Measurements from ENCODE around the gene CCRL2. TPM values are rescaled to one million over a fixed set of nuclear protein-coding genes. Genes with fewer than 3 reads are reported as not detected.

CCRL2 gene
- total RNA-seq, 4 donors from 2014 or later = 4.1 to 27.2 (median 17.0) TPM

DNA sequence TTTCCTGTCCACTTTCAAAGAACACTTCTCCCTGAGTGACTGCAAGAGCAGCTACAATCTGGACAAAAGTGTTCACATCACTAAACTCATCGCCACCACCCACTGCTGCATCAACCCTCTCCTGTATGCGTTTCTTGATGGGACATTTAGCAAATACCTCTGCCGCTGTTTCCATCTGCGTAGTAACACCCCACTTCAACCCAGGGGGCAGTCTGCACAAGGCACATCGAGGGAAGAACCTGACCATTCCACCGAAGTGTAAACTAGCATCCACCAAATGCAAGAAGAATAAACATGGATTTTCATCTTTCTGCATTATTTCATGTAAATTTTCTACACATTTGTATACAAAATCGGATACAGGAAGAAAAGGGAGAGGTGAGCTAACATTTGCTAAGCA lies 1.8 kb downstream of the CCRL2 start:
- TF ChIP-seq, protein P1, sequence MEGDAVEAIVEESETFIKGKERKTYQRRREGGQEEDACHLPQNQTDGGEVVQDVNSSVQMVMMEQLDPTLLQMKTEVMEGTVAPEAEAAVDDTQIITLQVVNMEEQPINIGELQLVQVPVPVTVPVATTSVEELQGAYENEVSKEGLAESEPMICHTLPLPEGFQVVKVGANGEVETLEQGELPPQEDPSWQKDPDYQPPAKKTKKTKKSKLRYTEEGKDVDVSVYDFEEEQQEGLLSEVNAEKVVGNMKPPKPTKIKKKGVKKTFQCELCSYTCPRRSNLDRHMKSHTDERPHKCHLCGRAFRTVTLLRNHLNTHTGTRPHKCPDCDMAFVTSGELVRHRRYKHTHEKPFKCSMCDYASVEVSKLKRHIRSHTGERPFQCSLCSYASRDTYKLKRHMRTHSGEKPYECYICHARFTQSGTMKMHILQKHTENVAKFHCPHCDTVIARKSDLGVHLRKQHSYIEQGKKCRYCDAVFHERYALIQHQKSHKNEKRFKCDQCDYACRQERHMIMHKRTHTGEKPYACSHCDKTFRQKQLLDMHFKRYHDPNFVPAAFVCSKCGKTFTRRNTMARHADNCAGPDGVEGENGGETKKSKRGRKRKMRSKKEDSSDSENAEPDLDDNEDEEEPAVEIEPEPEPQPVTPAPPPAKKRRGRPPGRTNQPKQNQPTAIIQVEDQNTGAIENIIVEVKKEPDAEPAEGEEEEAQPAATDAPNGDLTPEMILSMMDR (IDR thresholded peaks at IDR 0.05; ENCODE audit: low read depth) = no peak

DNA sequence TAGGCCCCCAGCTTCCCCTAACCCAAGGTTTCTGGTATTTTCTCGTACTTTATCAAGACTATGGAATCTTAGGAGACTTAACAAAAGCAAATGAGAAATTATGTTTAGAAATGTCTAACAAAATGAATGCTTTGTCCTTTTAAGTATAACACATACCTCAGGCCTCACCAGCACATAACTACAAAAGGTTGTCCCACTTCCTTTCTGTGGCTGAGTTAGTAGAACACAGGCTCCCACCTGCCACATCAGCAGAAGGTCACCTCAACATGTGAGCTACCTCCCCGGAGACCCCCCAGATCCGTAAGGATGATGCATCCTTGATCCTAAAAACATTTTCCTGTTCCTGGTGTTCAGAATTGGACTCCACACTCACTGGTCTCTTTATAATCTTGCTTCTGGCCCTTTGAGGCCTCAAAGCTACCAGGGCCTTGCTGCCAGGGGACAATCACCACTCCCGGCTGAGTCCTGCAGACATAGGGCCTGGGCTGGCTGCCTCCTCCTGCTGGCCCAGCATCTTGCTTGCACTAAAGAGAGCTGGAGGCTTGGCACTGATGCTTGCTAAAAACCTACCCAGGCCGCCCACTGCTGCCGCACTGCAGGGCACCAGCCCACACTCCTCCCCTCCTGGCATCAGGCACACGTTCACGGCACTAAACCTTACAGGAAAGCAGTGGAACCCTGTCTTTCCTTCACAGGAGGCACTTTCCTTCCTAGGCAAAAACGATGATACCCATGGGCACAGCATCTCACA lies 2.9 kb downstream of the CCRL2 start:
- TF ChIP-seq, protein P1 (IDR thresholded peaks at IDR 0.05; ENCODE audit: low read depth) = no peak

DNA sequence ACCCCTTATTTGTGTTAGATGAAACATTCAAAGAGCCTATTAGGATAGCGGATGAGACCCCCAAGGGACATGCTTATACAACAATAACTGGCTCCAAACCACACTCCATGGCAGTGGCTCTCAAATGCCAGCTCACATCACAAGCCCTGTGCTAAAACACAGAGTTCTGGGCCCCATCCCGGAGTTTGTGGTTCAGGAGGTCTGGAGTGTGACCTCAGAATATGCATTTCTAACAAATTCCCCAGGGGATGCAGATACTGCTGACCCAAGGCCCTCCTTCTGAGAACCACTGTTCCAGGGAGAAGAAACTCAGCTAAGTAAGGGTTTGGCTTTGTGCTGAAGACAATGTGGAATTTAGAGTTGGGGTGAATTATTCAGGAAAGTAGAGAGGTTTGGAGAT lies 3.6 kb downstream of the CCRL2 start:
- TF ChIP-seq, protein P1 (IDR thresholded peaks at IDR 0.05; ENCODE audit: low read depth) = no peak

DNA sequence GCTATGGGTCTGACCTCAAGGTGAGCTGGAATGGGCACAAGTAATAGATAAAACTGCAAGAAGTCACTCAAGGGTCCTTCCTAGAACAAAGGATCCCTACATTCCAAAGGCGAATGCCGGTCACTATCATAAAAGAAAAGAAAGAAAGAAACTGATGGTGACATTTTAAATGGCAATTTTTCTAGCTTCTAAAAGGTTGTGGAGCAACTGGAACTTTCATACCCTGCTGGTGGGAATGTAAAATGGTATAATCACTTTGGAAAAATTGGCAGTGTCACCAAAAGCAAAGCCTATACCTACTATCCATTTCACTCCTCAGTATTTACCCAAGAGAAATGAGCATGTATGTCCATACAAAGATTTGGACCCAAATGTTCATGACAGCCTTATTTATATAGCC lies 4.2 kb downstream of the CCRL2 start:
- TF ChIP-seq, protein P1 (IDR thresholded peaks at IDR 0.05; ENCODE audit: low read depth) = no peak

DNA sequence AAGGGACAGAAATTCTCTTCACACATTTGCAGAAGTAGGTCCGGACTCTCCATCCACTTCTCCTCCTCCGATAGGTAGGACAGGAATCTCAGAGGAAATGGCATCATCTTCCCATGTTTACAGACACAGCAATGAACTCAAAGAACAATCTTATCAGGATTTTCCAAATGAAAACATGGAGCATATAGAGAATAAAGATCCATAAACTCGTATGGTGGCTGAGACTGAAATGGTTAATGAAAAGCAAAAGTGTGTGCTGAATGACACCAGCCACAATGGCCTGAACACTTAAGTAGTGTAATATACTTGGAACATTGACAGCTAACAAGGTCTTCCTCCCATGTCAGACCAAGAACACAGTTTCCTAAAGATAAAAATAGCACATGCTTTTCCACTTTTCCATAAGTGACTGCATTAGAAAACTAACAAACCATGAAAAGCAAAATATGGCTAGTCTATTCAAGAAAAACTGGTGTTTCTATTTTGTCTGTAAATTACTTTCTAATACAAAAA lies 5.8 kb downstream of the CCRL2 start:
- TF ChIP-seq, protein P1 (IDR thresholded peaks at IDR 0.05; ENCODE audit: low read depth) = no peak

DNA sequence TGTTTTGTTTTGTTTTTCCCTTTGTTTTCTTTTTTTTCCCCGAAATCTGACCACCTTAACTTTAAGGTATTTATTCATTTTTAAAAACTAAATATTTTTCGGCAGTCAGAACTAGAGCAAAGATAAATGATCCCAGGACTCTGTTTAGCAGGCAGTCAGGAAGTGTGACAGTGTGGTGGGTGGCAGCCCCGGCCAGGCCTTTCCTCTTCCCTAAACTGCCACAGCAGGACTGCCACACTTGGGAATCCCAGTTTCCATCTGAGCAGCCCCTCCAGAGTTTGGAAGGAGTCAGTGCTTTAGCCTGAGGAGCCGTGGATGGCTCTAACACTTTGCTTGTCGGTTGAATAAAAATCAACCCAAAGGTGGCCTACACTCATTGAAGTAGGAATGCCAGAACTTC lies 6.9 kb downstream of the CCRL2 start:
- TF ChIP-seq, protein P1 (IDR thresholded peaks at IDR 0.05; ENCODE audit: low read depth) = no peak

DNA sequence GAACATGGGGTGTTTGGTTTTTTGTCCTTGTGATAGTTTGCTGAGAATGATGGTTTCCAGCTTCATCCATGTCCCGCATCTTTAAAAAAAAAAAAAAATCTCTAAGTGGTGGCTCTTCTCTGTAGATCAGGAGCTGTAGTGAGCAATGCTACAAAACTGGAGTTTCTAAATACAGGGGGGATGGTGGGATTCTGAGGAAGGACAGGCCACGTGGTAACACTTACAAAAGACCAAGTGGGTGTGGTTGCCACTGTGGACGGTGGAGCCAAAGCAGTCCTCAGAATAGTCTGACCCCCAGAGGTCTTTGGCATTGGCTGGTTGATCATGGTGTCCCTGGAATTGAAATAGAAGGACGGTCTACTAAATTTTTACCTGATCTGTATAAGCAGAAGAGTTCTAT lies 7.7 kb downstream of the CCRL2 start:
- TF ChIP-seq, protein P1 (IDR thresholded peaks at IDR 0.05; ENCODE audit: low read depth) = no peak

Data from subcutaneous adipose tissue (tissue), 4 donors.